SK-N-SH treated with all-trans-retinoic acid at 6 μM for 48 hours (cell line): ENCODE data around the gene STK16.

Experiments
- ARNTL ChIP-seq: fragments of 450-650 bp; formaldehyde crosslinking; IDR thresholded peaks from 2 replicates; pipeline ENCODE4 v1.5.0; 2020; ENCODE audit warnings: low read depth, mild to moderate bottlenecking, moderate library complexity, borderline replicate concordance
- CSRNP3 ChIP-seq: fragments of 250-450 bp; sonication (Bioruptor Pico); IDR thresholded peaks from 2 replicates; pipeline ENCODE4 v1.5.1; 2021; ENCODE audit warnings: mild to moderate bottlenecking, moderate library complexity
- GLIS3 ChIP-seq: fragments of 250-450 bp; sonication (Bioruptor Pico); IDR thresholded peaks from 2 replicates; pipeline ENCODE4 v1.5.0; 2020; ENCODE audit warnings: mild to moderate bottlenecking, moderate library complexity
- TSHZ2 ChIP-seq: fragments of 250-450 bp; sonication (Bioruptor Pico); IDR thresholded peaks from 2 replicates; pipeline ENCODE4 v1.5.0; 2020; ENCODE audit warnings: mild to moderate bottlenecking, moderate library complexity
- ZFP3 ChIP-seq: fragments of 250-450 bp; sonication (Bioruptor Pico); IDR thresholded peaks from 2 replicates; pipeline ENCODE4 v1.5.0; 2020; ENCODE audit warnings: mild to moderate bottlenecking, moderate library complexity

GRCh38 chr2:219279151-219279915 lies 34.1 kb downstream of the STK16 start, which contains the start of gene DNAJB2:
- TF ChIP-seq GLIS3 (CRISPR knock-in tag) (no peak), ARNTL (CRISPR knock-in tag) (no peak), CSRNP3 (no peak), TSHZ2 (CRISPR knock-in tag) (no peak), ZFP3 (no peak)
